Mesothelial cell of epicardium (in vitro differentiated cells): ENCODE measurements around the gene CTDSPL. TPM values are rescaled to one million over a fixed set of nuclear protein-coding genes. Genes with fewer than 3 reads are reported as not detected.

Source experiments
- DNase-seq, 2 experiments: peaks; one replicate each; pipeline ENCODE4 v3.0.0; 2021; ENCODE audit warnings: low spot score in 2 of 2; ENCODE audit not compliant: unreplicated experiment in 2 of 2
- H3K27ac Mint-ChIP-seq: 2 replicates; pipeline ENCODE4 v1.8.0; 2021; ENCODE audit warnings: mixed read lengths
- H3K27me3 Mint-ChIP-seq: 2 replicates; pipeline ENCODE4 v1.8.0; 2021; ENCODE audit warnings: low read depth, mixed read lengths
- H3K36me3 Mint-ChIP-seq: 2 replicates; pipeline ENCODE4 v1.8.0; 2021; ENCODE audit warnings: mixed read lengths
- H3K4me1 Mint-ChIP-seq: 2 replicates; pipeline ENCODE4 v1.8.0; 2021; ENCODE audit warnings: mixed read lengths
- H3K4me3 Mint-ChIP-seq: 2 replicates; pipeline ENCODE4 v1.8.0; 2021; ENCODE audit warnings: mild to moderate bottlenecking, moderate library complexity, mixed read lengths
- H3K9me3 Mint-ChIP-seq: 2 replicates; pipeline ENCODE4 v1.8.0; 2021; ENCODE audit warnings: mixed read lengths
- total RNA-seq: library from RNA; stranded (reverse); gene quantifications from 3 replicates; pipeline ENCODE4 v1.2.1, GENCODE V29; 2021
- TF ChIP-seq, protein P1 (sequence below): fragments of 200-600 bp; sonication (generic); IDR thresholded peaks from one replicate; pipeline ENCODE4 v1.5.0; 2021; ENCODE audit warnings: antibody characterized with exemption; ENCODE audit not compliant: unreplicated experiment

Gene CTDSPL
- total RNA-seq, 1 donor from 2014 or later: 29.9 TPM

DNA sequence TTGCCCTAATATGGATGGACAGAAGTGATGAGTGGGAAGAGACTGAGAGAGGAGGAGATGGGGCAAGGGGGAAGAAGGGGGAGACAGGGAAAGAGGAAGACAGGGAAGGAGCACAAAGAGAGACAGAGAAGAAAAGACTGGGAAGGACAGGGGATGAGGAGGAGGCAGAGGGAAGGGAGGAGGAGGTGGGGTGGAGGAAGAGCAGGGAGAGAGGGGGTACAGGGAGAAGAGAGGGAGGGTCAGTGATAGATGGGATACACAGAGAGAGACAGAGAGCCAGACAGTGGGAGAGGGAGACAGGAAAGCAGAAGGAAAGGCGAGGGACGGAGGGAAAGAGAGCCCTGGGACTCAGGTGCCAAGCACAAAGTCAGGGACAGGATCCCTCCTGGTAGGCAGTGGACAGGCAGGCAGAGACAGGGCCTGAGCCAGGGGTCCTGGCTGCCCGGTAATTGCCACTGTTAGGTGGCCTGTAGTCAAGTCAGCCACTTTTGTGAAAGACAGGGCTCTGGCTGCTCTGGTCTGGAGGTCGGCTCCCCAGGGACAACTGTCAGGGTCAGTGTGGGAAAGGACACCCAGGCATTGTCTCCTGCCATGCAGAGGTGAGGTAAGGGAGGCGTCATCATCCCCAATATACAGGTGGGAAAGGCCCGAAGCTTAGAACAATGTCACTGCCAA lies 138.7 kb downstream of the CTDSPL start:
- no peak for DNase-seq
- H3K4me3 Mint-ChIP-seq: no peak overlapping the region
- H3K27me3 Mint-ChIP-seq: no peaks in the 10 kb centered on the region
- H3K36me3 Mint-ChIP-seq: peaks cover 3% of the 10 kb centered on the region
- peaks cover 15% of the 10 kb centered on the region for H3K4me1 Mint-ChIP-seq
- no peak overlapping the region for H3K27ac Mint-ChIP-seq
- no peaks in the 10 kb centered on the region for H3K9me3 Mint-ChIP-seq
- TF ChIP-seq, protein P1, sequence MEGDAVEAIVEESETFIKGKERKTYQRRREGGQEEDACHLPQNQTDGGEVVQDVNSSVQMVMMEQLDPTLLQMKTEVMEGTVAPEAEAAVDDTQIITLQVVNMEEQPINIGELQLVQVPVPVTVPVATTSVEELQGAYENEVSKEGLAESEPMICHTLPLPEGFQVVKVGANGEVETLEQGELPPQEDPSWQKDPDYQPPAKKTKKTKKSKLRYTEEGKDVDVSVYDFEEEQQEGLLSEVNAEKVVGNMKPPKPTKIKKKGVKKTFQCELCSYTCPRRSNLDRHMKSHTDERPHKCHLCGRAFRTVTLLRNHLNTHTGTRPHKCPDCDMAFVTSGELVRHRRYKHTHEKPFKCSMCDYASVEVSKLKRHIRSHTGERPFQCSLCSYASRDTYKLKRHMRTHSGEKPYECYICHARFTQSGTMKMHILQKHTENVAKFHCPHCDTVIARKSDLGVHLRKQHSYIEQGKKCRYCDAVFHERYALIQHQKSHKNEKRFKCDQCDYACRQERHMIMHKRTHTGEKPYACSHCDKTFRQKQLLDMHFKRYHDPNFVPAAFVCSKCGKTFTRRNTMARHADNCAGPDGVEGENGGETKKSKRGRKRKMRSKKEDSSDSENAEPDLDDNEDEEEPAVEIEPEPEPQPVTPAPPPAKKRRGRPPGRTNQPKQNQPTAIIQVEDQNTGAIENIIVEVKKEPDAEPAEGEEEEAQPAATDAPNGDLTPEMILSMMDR: no peak

DNA sequence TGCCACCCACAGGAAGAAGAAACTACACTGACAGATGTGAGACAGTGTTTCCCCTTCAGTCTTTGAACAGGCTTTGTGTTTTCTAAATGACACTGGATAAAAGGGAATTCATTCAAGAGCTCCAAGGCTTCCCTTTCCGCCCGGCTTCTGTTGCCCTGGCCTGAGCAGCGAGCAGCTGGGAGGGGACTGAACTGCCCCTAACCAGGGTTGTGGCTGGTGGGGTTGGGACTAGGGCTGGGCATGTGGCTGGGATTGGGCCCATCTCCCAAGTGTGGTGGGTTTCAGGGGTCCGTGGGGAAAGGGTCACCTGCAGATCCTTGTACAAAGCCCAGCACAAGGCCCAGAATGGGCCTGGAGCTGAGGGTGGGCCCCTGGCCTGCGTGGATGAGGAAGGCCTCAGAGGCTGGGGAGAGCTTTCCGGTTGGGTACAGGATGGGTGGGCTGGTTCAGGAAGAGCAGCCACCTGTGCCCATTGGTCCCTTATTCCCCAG lies 139.3 kb downstream of the CTDSPL start:
- DNase-seq: peak in 1 of 2 experiments; percentile 6
- no peaks in the 10 kb centered on the region for H3K9me3 Mint-ChIP-seq
- peaks cover 5% of the 10 kb centered on the region for H3K36me3 Mint-ChIP-seq
- no peaks in the 10 kb centered on the region for H3K27me3 Mint-ChIP-seq
- no peak overlapping the region for H3K4me3 Mint-ChIP-seq
- TF ChIP-seq, protein P1: no peak
- peaks cover 15% of the 10 kb centered on the region for H3K4me1 Mint-ChIP-seq
- H3K27ac Mint-ChIP-seq: no peak overlapping the region

DNA sequence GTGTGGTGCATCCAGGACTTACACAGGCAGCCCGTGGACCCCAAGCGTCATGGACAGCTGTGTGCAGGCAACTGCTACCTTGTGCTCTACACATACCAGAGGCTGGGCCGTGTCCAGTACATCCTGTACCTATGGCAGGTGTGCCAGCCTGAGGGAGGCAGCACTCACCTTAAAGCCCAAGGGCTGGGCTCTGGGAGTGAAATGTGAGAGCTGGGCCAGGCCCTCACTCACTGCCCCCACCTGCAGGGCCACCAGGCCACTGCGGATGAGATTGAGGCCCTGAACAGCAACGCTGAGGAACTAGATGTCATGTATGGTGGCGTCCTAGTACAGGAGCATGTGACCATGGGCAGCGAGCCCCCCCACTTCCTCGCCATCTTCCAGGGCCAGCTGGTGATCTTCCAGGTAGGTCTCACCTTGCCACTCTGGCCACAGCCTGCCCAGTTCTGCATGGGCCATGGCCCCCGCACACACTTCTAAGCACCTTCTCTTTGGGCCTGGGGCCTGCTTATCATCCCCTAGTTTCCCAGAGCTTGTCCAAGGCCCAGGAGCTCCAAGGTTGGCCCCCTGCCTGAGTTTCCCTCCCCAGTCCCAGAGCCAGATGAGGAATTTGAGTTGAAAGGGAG lies 139.9 kb downstream of the CTDSPL start:
- TF ChIP-seq, protein P1: no peak
- Mint-ChIP-seq H3K4me1 (peaks cover 15% of the 10 kb centered on the region), H3K27me3 (no peaks in the 10 kb centered on the region), H3K36me3 (peaks cover 5% of the 10 kb centered on the region), H3K9me3 (no peaks in the 10 kb centered on the region), H3K27ac (no peak overlapping the region), H3K4me3 (no peak overlapping the region)
- DNase-seq: peak in 1 of 2 experiments; percentile 10

DNA sequence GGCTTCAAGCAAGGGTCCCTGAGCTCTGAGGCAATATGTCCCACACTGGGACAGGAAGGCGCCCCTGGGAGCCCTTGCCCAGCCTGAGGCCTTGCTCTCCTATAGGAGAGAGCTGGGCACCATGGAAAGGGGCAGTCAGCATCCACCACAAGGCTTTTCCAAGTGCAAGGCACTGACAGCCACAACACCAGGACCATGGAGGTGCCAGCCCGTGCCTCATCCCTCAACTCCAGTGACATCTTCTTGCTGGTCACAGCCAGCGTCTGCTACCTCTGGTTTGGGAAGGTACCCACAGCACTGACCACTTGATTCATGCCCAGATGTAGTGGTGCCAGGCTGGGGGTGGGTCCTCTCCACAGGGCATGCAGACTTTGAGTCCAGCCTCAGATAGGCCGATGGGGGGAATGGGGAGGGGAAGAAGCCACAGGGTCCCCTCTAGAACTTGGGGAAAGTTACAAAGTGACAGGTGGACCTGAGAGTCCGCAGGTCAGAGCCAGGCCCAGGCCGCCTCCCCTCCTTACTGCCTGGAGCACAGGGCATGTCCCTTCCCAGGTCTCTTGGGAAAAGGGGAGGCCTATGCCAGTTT lies 140.7 kb downstream of the CTDSPL start:
- no peaks in the 10 kb centered on the region for H3K27me3 Mint-ChIP-seq
- no peaks in the 10 kb centered on the region for H3K9me3 Mint-ChIP-seq
- no peak overlapping the region for H3K4me3 Mint-ChIP-seq
- TF ChIP-seq, protein P1: no peak
- H3K4me1 Mint-ChIP-seq: peaks cover 15% of the 10 kb centered on the region
- no peak for DNase-seq
- H3K27ac Mint-ChIP-seq: no peak overlapping the region
- H3K36me3 Mint-ChIP-seq: peaks cover 5% of the 10 kb centered on the region

DNA sequence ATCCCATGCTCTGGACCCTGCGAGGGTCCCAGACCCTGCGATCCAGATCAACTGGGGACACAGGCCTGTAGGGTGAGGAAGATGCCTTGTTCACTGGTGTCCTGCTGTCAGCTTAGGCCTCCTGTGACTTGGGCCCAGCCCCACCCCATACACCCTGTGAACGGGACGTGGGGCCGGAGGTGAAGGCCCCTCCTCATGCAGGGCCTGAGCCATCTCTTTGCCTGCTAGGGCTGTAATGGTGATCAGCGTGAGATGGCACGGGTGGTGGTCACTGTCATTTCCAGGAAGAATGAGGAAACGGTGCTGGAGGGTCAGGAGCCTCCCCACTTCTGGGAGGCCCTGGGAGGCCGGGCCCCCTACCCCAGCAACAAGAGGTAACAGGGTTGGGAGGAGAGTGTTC lies 141.3 kb downstream of the CTDSPL start:
- H3K4me1 Mint-ChIP-seq: peaks cover 15% of the 10 kb centered on the region
- TF ChIP-seq, protein P1: no peak
- H3K4me3 Mint-ChIP-seq: no peak overlapping the region
- no peak for DNase-seq
- no peaks in the 10 kb centered on the region for H3K9me3 Mint-ChIP-seq
- H3K36me3 Mint-ChIP-seq: peaks cover 5% of the 10 kb centered on the region
- H3K27ac Mint-ChIP-seq: no peak overlapping the region
- no peaks in the 10 kb centered on the region for H3K27me3 Mint-ChIP-seq
